RWPE2 (cell line): ENCODE data around the gene FGD5.

Experiments
- ATAC-seq: fragments of 200-7000 bp; cut with Tn5 transposase; 3 replicates; pipeline ENCODE4 v1.9.1; 2021; ENCODE audit warnings: low read depth
- DNase-seq: peaks from one replicate; pipeline ENCODE4 v3.0.0-alpha.2; 2020; ENCODE audit warnings: low spot score
- H3K27ac ChIP-seq: fragments of 450-650 bp; 2 replicates; pipeline ENCODE4 v1.5.1; 2017; ENCODE audit warnings: mild to moderate bottlenecking; ENCODE audit not compliant: poor library complexity, severe bottlenecking
- H3K27me3 ChIP-seq: fragments of 250-450 bp; sonication (Bioruptor Pico); 2 replicates; pipeline ENCODE4 v1.5.1; 2021; ENCODE audit warnings: mild to moderate bottlenecking, moderate library complexity; ENCODE audit not compliant: insufficient read depth, poor library complexity, severe bottlenecking
- H3K36me3 ChIP-seq: fragments of 250-450 bp; sonication (Bioruptor Pico); 2 replicates; pipeline ENCODE4 v1.5.1; 2020; ENCODE audit warnings: low read depth, mild to moderate bottlenecking, moderate library complexity
- H3K4me1 ChIP-seq: fragments of 250-450 bp; sonication (Bioruptor Pico); 2 replicates; pipeline ENCODE4 v1.5.1; 2021; ENCODE audit warnings: mild to moderate bottlenecking, moderate library complexity; ENCODE audit not compliant: insufficient read depth, poor library complexity, severe bottlenecking
- H3K4me3 ChIP-seq: fragments of 250-450 bp; sonication (Bioruptor Pico); 2 replicates; pipeline ENCODE4 v1.5.1; 2021; ENCODE audit warnings: mild to moderate bottlenecking, moderate library complexity; ENCODE audit not compliant: severe bottlenecking
- H3K9me3 ChIP-seq: fragments of 250-450 bp; sonication (Bioruptor Pico); 2 replicates; pipeline ENCODE4 v1.5.1; 2021; ENCODE audit warnings: mild to moderate bottlenecking, moderate library complexity; ENCODE audit not compliant: severe bottlenecking
- CTCF ChIP-seq: fragments of 450-650 bp; IDR thresholded peaks from one replicate; pipeline ENCODE4 v1.5.1; 2017; ENCODE audit warnings: mild to moderate bottlenecking, moderate library complexity; ENCODE audit not compliant: poor library complexity, severe bottlenecking

The FGD5 gene

GRCh38 chr3:14959359-14959943 is 140.7 kb downstream of the FGD5 start:
- ATAC-seq = no peak
- no peaks in the 10 kb centered on the region for H3K4me1 ChIP-seq
- DNase-seq = no peak
- H3K9me3 ChIP-seq = no peaks in the 10 kb centered on the region
- no peak overlapping the region for H3K27ac ChIP-seq
- H3K36me3 ChIP-seq = peaks cover 25% of the 10 kb centered on the region
- no peaks in the 10 kb centered on the region for H3K27me3 ChIP-seq
- TF ChIP-seq CTCF = no peak
- H3K4me3 ChIP-seq = no peak overlapping the region

- peaks cover 40% of the 10 kb centered on the region for H3K36me3 ChIP-seq
- DNase-seq (no peak), ATAC-seq (no peak)
- TF ChIP-seq CTCF = no peak
- no peak overlapping the region for H3K4me3 ChIP-seq
- no peaks in the 10 kb centered on the region for H3K4me1 ChIP-seq
- H3K27me3 ChIP-seq = no peaks in the 10 kb centered on the region
- H3K9me3 ChIP-seq = no peaks in the 10 kb centered on the region
- H3K27ac ChIP-seq = no peak overlapping the region
These were observed 144.0 kb downstream of the FGD5 start for GRCh38 chr3:14962762-14963161.

- ATAC-seq (no peak), DNase-seq (no peak)
- TF ChIP-seq CTCF = no peak
- H3K36me3 ChIP-seq = peaks cover 24% of the 10 kb centered on the region
- no peaks in the 10 kb centered on the region for H3K9me3 ChIP-seq
- no peaks in the 10 kb centered on the region for H3K4me1 ChIP-seq
- H3K27me3 ChIP-seq = no peaks in the 10 kb centered on the region
- no peak overlapping the region for H3K27ac ChIP-seq
- H3K4me3 ChIP-seq = no peak overlapping the region
These were observed 148.5 kb downstream of the FGD5 start for GRCh38 chr3:14967285-14967684.

GRCh38 chr3:14969671-14970070 is 150.9 kb downstream of the FGD5 start:
- H3K4me3 ChIP-seq = no peak overlapping the region
- no peaks in the 10 kb centered on the region for H3K9me3 ChIP-seq
- ATAC-seq (no peak), DNase-seq (no peak)
- no peak overlapping the region for H3K27ac ChIP-seq
- H3K4me1 ChIP-seq = no peaks in the 10 kb centered on the region
- H3K27me3 ChIP-seq = no peaks in the 10 kb centered on the region
- peaks cover 38% of the 10 kb centered on the region for H3K36me3 ChIP-seq
- TF ChIP-seq CTCF = no peak

GRCh38 chr3:14976317-14976716 is 157.6 kb downstream of the FGD5 start:
- Histone ChIP-seq H3K4me3 (no peak overlapping the region), H3K27me3 (no peaks in the 10 kb centered on the region), H3K9me3 (no peaks in the 10 kb centered on the region), H3K27ac (no peak overlapping the region), H3K4me1 (no peaks in the 10 kb centered on the region), H3K36me3 (peaks cover 26% of the 10 kb centered on the region)
- DNase-seq (no peak), ATAC-seq (no peak)
- TF ChIP-seq CTCF = no peak
